ENCODE data around the gene PRPF6.

PRPF6 gene

GRCh38 chr20:64067005-64067632 is 86.2 kb downstream of the PRPF6 start:
- H3K4me3 ChIP-seq (ENCODE audit: low read length), result no peak overlapping the region
- no peak for DNase-seq (ENCODE audit: low read depth)
- TF ChIP-seq CTCF (conservative IDR thresholded peaks at IDR 0.05; ENCODE audit: low read length), result no peak

- no peak for DNase-seq (ENCODE audit: low read depth)
- H3K4me3 ChIP-seq (ENCODE audit: low read length), result no peak overlapping the region
- TF ChIP-seq CTCF (conservative IDR thresholded peaks at IDR 0.05; ENCODE audit: low read length), result no peak
Measured at GRCh38 chr20:64067733-64068307, 86.9 kb downstream of the PRPF6 start.

GRCh38 chr20:64068386-64069208 is 87.7 kb downstream of the PRPF6 start:
- no peak overlapping the region for H3K4me3 ChIP-seq (ENCODE audit: low read length)
- TF ChIP-seq CTCF (conservative IDR thresholded peaks at IDR 0.05; ENCODE audit: low read length), result no peak
- DNase-seq (ENCODE audit: low read depth), result no peak

GRCh38 chr20:64069209-64069613 is 88.3 kb downstream of the PRPF6 start:
- H3K4me3 ChIP-seq (ENCODE audit: low read length), result no peak overlapping the region
- TF ChIP-seq CTCF (conservative IDR thresholded peaks at IDR 0.05; ENCODE audit: low read length), result no peak

GRCh38 chr20:64069614-64070243 is 88.8 kb downstream of the PRPF6 start:
- peak; percentile 63 for TF ChIP-seq CTCF (conservative IDR thresholded peaks at IDR 0.05; ENCODE audit: low read length)
- no peak for DNase-seq (ENCODE audit: low read depth)
- no peak overlapping the region for H3K4me3 ChIP-seq (ENCODE audit: low read length)

More at GRCh38 chr20:64069209-64069613, 88.3 kb downstream of the PRPF6 start:
- DNase-seq (ENCODE audit: low read depth), result no peak

- no peak for TF ChIP-seq CTCF (conservative IDR thresholded peaks at IDR 0.05; ENCODE audit: low read length)
- no peak for DNase-seq (ENCODE audit: low read depth)
- no peak overlapping the region for H3K4me3 ChIP-seq (ENCODE audit: low read length)
Measured at GRCh38 chr20:64070244-64070993, 89.5 kb downstream of the PRPF6 start.
